Panc1 (cell line): ENCODE results near the gene TSTD2. TPM values are rescaled to one million over a fixed set of nuclear protein-coding genes. Genes with fewer than 3 reads are reported as not detected.

Experiments used
- ATAC-seq: fragments of 200-7000 bp; cut with Tn5 transposase; 2 replicates; pipeline ENCODE4 v1.9.1; 2020; ENCODE audit warnings: mild to moderate bottlenecking, moderate library complexity
- BruUV-seq: library from RNA; stranded (reverse); fragments of 400-500 nt; replicated peaks from 2 replicates; lab custom pipeline; 2021; lab: Mats Ljungman, UMichigan
- CTCF ChIA-PET: fragments of 300-600 bp; sonication (Branson Sonifier 250); formaldehyde crosslinking; loops from one replicate; lab custom pipeline; 2022; ENCODE audit warnings: antibody characterized with exemption; lab: Charles Lee
- POLR2A ChIA-PET: fragments of 300-600 bp; sonication (Branson Sonifier 250); formaldehyde crosslinking; loops from one replicate; lab custom pipeline; 2022; ENCODE audit warnings: antibody characterized with exemption; lab: Charles Lee
- DNase-seq: peaks from one replicate; pipeline ENCODE4 v3.0.0-alpha.2; 2010; ENCODE audit warnings: low read depth, low spot score
- H3K27ac ChIP-seq: 2 replicates; pipeline ENCODE4 v1.5.1; 2011; ENCODE audit warnings: mild to moderate bottlenecking, low read length, inconsistent platforms
- H3K27me3 ChIP-seq: fragments of 200-500 bp; sonication (Bioruptor generic); 2 replicates; pipeline ENCODE4 v1.6.0; 2014; ENCODE audit warnings: low read length, inconsistent platforms; ENCODE audit not compliant: control insufficient read depth, insufficient read depth
- H3K36me3 ChIP-seq: fragments of 200-500 bp; sonication (Bioruptor generic); 2 replicates; pipeline ENCODE4 v1.5.1; 2014; ENCODE audit warnings: inconsistent platforms, mild to moderate bottlenecking, low read length, moderate library complexity; ENCODE audit not compliant: control insufficient read depth, insufficient read depth
- H3K4me1 ChIP-seq: 2 replicates; pipeline ENCODE4 v1.5.1; 2011; ENCODE audit warnings: inconsistent platforms, mild to moderate bottlenecking, low read length, moderate library complexity; ENCODE audit not compliant: control insufficient read depth, insufficient read depth
- H3K4me3 ChIP-seq, 2 experiments: 2 replicates each; pipeline ENCODE4 v1.5.1; 2011 to 2012; ENCODE audit warnings: low read depth in 2 of 2, low read length in 2 of 2, mild to moderate bottlenecking in 2 of 2, inconsistent platforms in 1 of 2, moderate library complexity in 1 of 2
- H3K9me3 ChIP-seq: fragments of 200-500 bp; sonication (Bioruptor generic); 2 replicates; pipeline ENCODE4 v1.5.1; 2014; ENCODE audit warnings: low read depth, mild to moderate bottlenecking, inconsistent platforms, low read length, moderate library complexity; ENCODE audit not compliant: control insufficient read depth, insufficient read depth
- CTCF ChIP-seq: fragments of 450-650 bp; IDR thresholded peaks from 2 replicates; pipeline ENCODE4 v1.5.1; 2017; ENCODE audit warnings: mild to moderate bottlenecking
- POLR2AphosphoS5 ChIP-seq: IDR thresholded peaks from 2 replicates; pipeline ENCODE4 v1.6.1; 2012; ENCODE audit warnings: mild to moderate bottlenecking, low read depth, low read length, moderate library complexity
- SIN3A ChIP-seq: IDR thresholded peaks from 2 replicates; pipeline ENCODE4 v1.6.1; 2012; ENCODE audit warnings: low read depth, mild to moderate bottlenecking, low read length, moderate library complexity, borderline replicate concordance; ENCODE audit not compliant: insufficient read depth
- TCF7L2 ChIP-seq: IDR thresholded peaks from 2 replicates; pipeline ENCODE4 v1.6.1; 2011; ENCODE audit warnings: mild to moderate bottlenecking, low read depth, low read length, inconsistent platforms
- in situ Hi-C: cut with HindIII; loops from 2 replicates; pipeline ENCODE4 v1.10.0; 2016; ENCODE audit warnings: low sequenced_read_pairs, low pct_unique_long_range_greater_than_20kb
- intact Hi-C: fragments of 100-400 bp; cut with micrococcal nuclease; formaldehyde crosslinking; loops from one replicate; pipeline ENCODE4 v1.10.0; 2022; ENCODE audit not compliant: unreplicated experiment
- total RNA-seq: library from RNA; stranded (reverse); gene quantifications from one replicate; pipeline ENCODE4 v1.2.1, GENCODE V29; 2021; ENCODE audit not compliant: unreplicated experiment
- TF ChIP-seq, protein P1 (sequence below), 2 experiments: IDR thresholded peaks; 2 replicates each; pipeline ENCODE4 v1.6.1; 2011 to 2012; ENCODE audit warnings: low read depth in 2 of 2, control low read depth in 1 of 2, low read length in 1 of 2, mild to moderate bottlenecking in 1 of 2, moderate library complexity in 1 of 2; ENCODE audit not compliant: insufficient read depth in 1 of 2

Gene TSTD2
- total RNA-seq, 1 experiment from 2014 or later: 10.1 TPM

DNA sequence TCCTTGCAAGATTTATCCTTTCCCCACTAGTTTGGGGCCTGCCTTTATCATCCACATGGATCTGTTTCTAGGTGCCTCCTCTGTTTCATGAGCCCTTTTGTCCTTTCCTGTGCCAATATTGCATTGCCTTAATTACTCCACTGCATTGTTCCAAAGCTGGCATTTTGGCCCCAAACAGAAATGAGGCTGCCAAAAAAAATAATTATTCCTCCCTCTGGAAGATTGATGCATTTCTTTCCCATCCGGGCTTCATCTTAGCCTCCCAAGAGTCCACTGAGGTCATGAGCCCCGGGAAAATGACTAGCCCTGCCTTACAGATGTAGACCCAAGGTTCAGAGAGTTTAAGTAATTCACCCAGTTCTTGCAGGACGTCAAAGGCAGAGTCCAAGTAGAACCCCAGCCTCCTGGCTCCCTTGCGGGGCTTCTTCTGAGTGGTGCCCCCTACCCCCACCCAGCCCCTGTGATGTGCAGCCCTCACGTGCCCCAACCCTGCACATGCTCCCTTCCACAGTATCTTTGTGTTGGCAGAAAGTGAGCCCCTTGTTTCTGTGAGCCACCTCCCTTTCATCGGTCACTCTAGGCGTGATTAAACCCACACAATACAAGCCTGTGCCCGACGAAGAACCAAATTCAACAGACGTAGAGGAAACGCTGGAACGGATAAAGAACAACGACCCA, 69.6 kb downstream of the TSTD2 start:
- POLR2A ChIA-PET: no interaction called here
- H3K9me3 ChIP-seq: no peaks in the 10 kb centered on the region
- BruUV-seq: no TSS peak
- no peaks in the 10 kb centered on the region for H3K36me3 ChIP-seq
- H3K27me3 ChIP-seq: no peaks in the 10 kb centered on the region
- in situ Hi-C loops (no loop called here), intact Hi-C loops (no loop called here)
- ATAC-seq (no peak), DNase-seq (no peak)
- H3K4me3 ChIP-seq: no peak overlapping the region
- 0 out of 2 replicates have a peak, but pooled peaks cover 4% of the 10 kb centered on the region for H3K4me1 ChIP-seq
- H3K27ac ChIP-seq: no peak overlapping the region
- TF ChIP-seq TCF7L2 (no peak), POLR2AphosphoS5 (no peak), CTCF (no peak), SIN3A (no peak)
- TF ChIP-seq, protein P1, sequence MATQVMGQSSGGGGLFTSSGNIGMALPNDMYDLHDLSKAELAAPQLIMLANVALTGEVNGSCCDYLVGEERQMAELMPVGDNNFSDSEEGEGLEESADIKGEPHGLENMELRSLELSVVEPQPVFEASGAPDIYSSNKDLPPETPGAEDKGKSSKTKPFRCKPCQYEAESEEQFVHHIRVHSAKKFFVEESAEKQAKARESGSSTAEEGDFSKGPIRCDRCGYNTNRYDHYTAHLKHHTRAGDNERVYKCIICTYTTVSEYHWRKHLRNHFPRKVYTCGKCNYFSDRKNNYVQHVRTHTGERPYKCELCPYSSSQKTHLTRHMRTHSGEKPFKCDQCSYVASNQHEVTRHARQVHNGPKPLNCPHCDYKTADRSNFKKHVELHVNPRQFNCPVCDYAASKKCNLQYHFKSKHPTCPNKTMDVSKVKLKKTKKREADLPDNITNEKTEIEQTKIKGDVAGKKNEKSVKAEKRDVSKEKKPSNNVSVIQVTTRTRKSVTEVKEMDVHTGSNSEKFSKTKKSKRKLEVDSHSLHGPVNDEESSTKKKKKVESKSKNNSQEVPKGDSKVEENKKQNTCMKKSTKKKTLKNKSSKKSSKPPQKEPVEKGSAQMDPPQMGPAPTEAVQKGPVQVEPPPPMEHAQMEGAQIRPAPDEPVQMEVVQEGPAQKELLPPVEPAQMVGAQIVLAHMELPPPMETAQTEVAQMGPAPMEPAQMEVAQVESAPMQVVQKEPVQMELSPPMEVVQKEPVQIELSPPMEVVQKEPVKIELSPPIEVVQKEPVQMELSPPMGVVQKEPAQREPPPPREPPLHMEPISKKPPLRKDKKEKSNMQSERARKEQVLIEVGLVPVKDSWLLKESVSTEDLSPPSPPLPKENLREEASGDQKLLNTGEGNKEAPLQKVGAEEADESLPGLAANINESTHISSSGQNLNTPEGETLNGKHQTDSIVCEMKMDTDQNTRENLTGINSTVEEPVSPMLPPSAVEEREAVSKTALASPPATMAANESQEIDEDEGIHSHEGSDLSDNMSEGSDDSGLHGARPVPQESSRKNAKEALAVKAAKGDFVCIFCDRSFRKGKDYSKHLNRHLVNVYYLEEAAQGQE (IDR thresholded peaks at IDR 0.05; ENCODE audit: insufficient read depth in 1 of 2, low read depth in 2 of 2, low read length in 1 of 2): no peak
- CTCF ChIA-PET: no interaction called here

DNA sequence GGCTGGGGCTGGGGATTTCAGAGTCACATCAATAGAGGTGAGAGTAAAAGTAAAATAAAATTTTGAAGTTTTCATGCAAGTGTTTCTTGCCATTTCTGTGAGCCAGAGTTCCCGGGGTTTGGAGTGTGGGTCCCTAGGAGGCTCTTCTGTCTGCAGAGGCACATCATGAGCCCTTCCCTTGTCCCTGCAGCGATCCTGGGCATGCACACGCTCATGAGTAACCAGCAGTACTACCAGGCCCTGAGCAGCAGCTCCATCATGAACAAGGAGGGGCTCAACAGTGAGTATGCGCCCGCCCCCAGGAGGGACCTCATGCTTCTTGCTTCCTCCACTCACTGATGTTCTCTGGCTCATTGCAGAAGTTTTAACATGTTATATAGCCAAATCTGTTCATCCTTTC, 70.6 kb downstream of the TSTD2 start:
- DNase-seq: no peak
- Histone ChIP-seq H3K4me1 (0 out of 2 replicates have a peak, but pooled peaks cover 4% of the 10 kb centered on the region), H3K27me3 (no peaks in the 10 kb centered on the region), H3K27ac (no peak overlapping the region), H3K4me3 (no peak overlapping the region), H3K36me3 (no peaks in the 10 kb centered on the region), H3K9me3 (no peaks in the 10 kb centered on the region)
- POLR2A ChIA-PET: interaction anchor here (0.6 kb wide), 1 partner anchor 687 kb away, joined by 3 read pairs; no protein-coding TSS in a partner anchor
- BruUV-seq: no TSS peak
- intact Hi-C loops: no loop called here
- no peak for ATAC-seq
- no peak for TF ChIP-seq POLR2AphosphoS5
- TF ChIP-seq, protein P1 (IDR thresholded peaks at IDR 0.05; ENCODE audit: insufficient read depth in 1 of 2, low read depth in 2 of 2, low read length in 1 of 2): no peak
- TF ChIP-seq SIN3A: no peak
- TF ChIP-seq CTCF: no peak
- no peak for TF ChIP-seq TCF7L2
- CTCF ChIA-PET: no interaction called here
- in situ Hi-C loops: no loop called here
